SK-N-SH (cell line): ENCODE data around the gene KIF20B. TPM values are rescaled to one million over a fixed set of nuclear protein-coding genes. Genes with fewer than 3 reads are reported as not detected.
A peak's percentile ranks its signal among the peaks of the same experiment; 100 is the strongest.

Source experiments
- CTCF ChIA-PET: fragments of 300-600, 350-600 bp; formaldehyde crosslinking; extraction: SDS; loops from one replicate; lab custom pipeline; 2021; lab: Yijun Ruan, JAX
- POLR2A ChIA-PET: fragments of 350-600 bp; sonication (Branson Sonifier 250); formaldehyde crosslinking; extraction: SDS; loops from one replicate; lab custom pipeline; 2020; ENCODE audit warnings: antibody characterized with exemption, inconsistent platforms; lab: Yijun Ruan, JAX
- DNase-seq: peaks from one replicate; pipeline ENCODE4 v3.0.0; 2012
- H2AFZ ChIP-seq: fragments of 200-600 bp; sonication (generic); 2 replicates; pipeline ENCODE4 v1.8.1; 2016; ENCODE audit warnings: antibody characterized with exemption, mild to moderate bottlenecking, low read depth
- H3F3A ChIP-seq: fragments of 200-600 bp; sonication (generic); replicated peaks from 2 replicates; pipeline ENCODE3; 2016; ENCODE audit warnings: antibody characterized with exemption, mild to moderate bottlenecking; ENCODE audit not compliant: insufficient read depth
- H3K27ac ChIP-seq, 2 experiments: fragments of 200-500 bp in 1 of 2; fragments of 200-600 bp in 1 of 2; sonication (Bioruptor generic) in 1 of 2; sonication (generic), shearing (Covaris generic) in 1 of 2; 2 replicates each; pipeline versions ENCODE4 v1.5.1 to v1.6.1; 2014 to 2016; ENCODE audit warnings: low read depth in 2 of 2, inconsistent platforms in 1 of 2, low read length in 1 of 2, mild to moderate bottlenecking in 1 of 2, mixed read lengths in 1 of 2
- H3K27me3 ChIP-seq: fragments of 200-600 bp; sonication (generic), shearing (Covaris generic); 2 replicates; pipeline ENCODE4 v1.6.1; 2016; ENCODE audit warnings: mixed run types; ENCODE audit not compliant: insufficient read depth
- H3K36me3 ChIP-seq, 2 experiments: fragments of 200-500 bp in 1 of 2; fragments of 200-600 bp in 1 of 2; sonication (Bioruptor generic) in 1 of 2; sonication (generic) in 1 of 2; replicated peaks in 1 of 2; 2 replicates each; pipeline versions ENCODE3 to v1.5.1; 2014 to 2016; ENCODE audit warnings: low read length in 1 of 2, mild to moderate bottlenecking in 1 of 2; ENCODE audit not compliant: insufficient read depth in 2 of 2, control insufficient read depth in 1 of 2
- H3K4me1 ChIP-seq, 2 experiments: fragments of 200-500 bp in 1 of 2; fragments of 200-600 bp in 1 of 2; sonication (Bioruptor generic) in 1 of 2; sonication (generic), shearing (Covaris generic) in 1 of 2; 2 replicates each; pipeline versions ENCODE4 v1.5.1 to v1.6.1; 2014 to 2016; ENCODE audit warnings: low read depth in 1 of 2, low read length in 1 of 2, mixed run types in 1 of 2; ENCODE audit not compliant: insufficient read depth in 2 of 2, control insufficient read depth in 1 of 2
- H3K4me2 ChIP-seq: fragments of 200-600 bp; sonication (generic), shearing (Covaris generic); 2 replicates; pipeline ENCODE4 v1.6.1; 2017; ENCODE audit warnings: mixed run types
- H3K4me3 ChIP-seq, 2 experiments: fragments of 200-500 bp in 1 of 2; fragments of 200-600 bp in 1 of 2; sonication (Bioruptor generic) in 1 of 2; sonication (generic), shearing (Covaris generic) in 1 of 2; 2 replicates each; pipeline versions ENCODE4 v1.5.1 to v1.8.1; 2014 to 2016; ENCODE audit warnings: low read depth in 2 of 2, inconsistent platforms in 1 of 2, low read length in 1 of 2, mild to moderate bottlenecking in 1 of 2, mixed read lengths in 1 of 2, moderate library complexity in 1 of 2
- H3K79me2 ChIP-seq: fragments of 200-600 bp; sonication (generic); 2 replicates; pipeline ENCODE4 v1.8.1; 2017; ENCODE audit warnings: mild to moderate bottlenecking; ENCODE audit not compliant: insufficient read depth
- H3K9ac ChIP-seq: fragments of 200-600 bp; sonication (generic); 2 replicates; pipeline ENCODE4 v1.6.1; 2017; ENCODE audit warnings: mixed run types
- H3K9me2 ChIP-seq: fragments of 200-600 bp; sonication (generic); 2 replicates; pipeline ENCODE4 v1.6.1; 2017; ENCODE audit warnings: mixed run types
- H3K9me3 ChIP-seq: fragments of 200-600 bp; sonication (generic); 2 replicates; pipeline ENCODE4 v1.6.1; 2017; ENCODE audit warnings: mixed run types, mild to moderate bottlenecking, moderate library complexity
- H4K20me1 ChIP-seq: fragments of 200-600 bp; sonication (generic); 2 replicates; pipeline ENCODE4 v1.6.1; 2017; ENCODE audit warnings: mild to moderate bottlenecking, mixed run types; ENCODE audit not compliant: insufficient read depth
- CTCF ChIP-seq: fragments of 200-600 bp; sonication (generic); IDR thresholded peaks from 2 replicates; pipeline ENCODE4 v1.6.1; 2017; ENCODE audit warnings: antibody characterized with exemption, mild to moderate bottlenecking, moderate library complexity
- EP300 ChIP-seq, 2 experiments: IDR thresholded peaks; 2 replicates each; pipeline versions ENCODE4 v1.4.0 to v1.6.1; 2012; ENCODE audit warnings: borderline replicate concordance in 1 of 2, low read depth in 1 of 2, low read length in 1 of 2
- EZH2phosphoT487 ChIP-seq: fragments of 200-600 bp; sonication (generic); IDR thresholded peaks from 2 replicates; pipeline ENCODE4 v1.6.1; 2017; ENCODE audit warnings: low read depth, mixed run types, mild to moderate bottlenecking, antibody characterized with exemption, moderate library complexity, borderline replicate concordance
- FOXJ3 ChIP-seq: sonication (generic); formaldehyde crosslinking; IDR thresholded peaks from 2 replicates; pipeline ENCODE4 v1.5.1; 2020; ENCODE audit warnings: mild to moderate bottlenecking, missing genetic modification reagents
- GABPA ChIP-seq: IDR thresholded peaks from 2 replicates; pipeline ENCODE4 v1.4.0; 2012; ENCODE audit warnings: low read depth, mild to moderate bottlenecking
- GATA2 ChIP-seq: sonication (generic); formaldehyde crosslinking; IDR thresholded peaks from 2 replicates; pipeline ENCODE4 v1.5.0; 2020; ENCODE audit warnings: mild to moderate bottlenecking, missing genetic modification reagents
- IRF3 ChIP-seq: fragments of 150-350 bp; IDR thresholded peaks from 2 replicates; pipeline ENCODE4 v1.6.1; 2016; ENCODE audit warnings: mild to moderate bottlenecking, low read depth, low read length
- JUND ChIP-seq: IDR thresholded peaks from 2 replicates; pipeline ENCODE4 v1.4.0; 2012
- MEF2A ChIP-seq: IDR thresholded peaks from 2 replicates; pipeline ENCODE4 v1.4.0; 2012; ENCODE audit warnings: low read depth, borderline replicate concordance
- MXI1 ChIP-seq: IDR thresholded peaks from 2 replicates; pipeline ENCODE4 v1.6.1; 2012; ENCODE audit warnings: mild to moderate bottlenecking, low read depth, low read length, improper control_type of control experiment
- NFIC ChIP-seq: IDR thresholded peaks from 2 replicates; pipeline ENCODE4 v1.4.0; 2012; ENCODE audit warnings: borderline replicate concordance
- NRF1 ChIP-seq: IDR thresholded peaks from 2 replicates; pipeline ENCODE4 v1.6.1; 2012; ENCODE audit warnings: low read depth, mild to moderate bottlenecking, low read length
- PBX3 ChIP-seq: IDR thresholded peaks from 2 replicates; pipeline ENCODE4; 2012
- RFX5 ChIP-seq: IDR thresholded peaks from 2 replicates; pipeline ENCODE4 v1.6.1; 2012; ENCODE audit warnings: mild to moderate bottlenecking, improper control_type of control experiment, low read length
- RXRA ChIP-seq: IDR thresholded peaks from 2 replicates; pipeline ENCODE4 v1.4.0; 2012; ENCODE audit warnings: low read depth, mild to moderate bottlenecking, borderline replicate concordance
- SIN3A ChIP-seq: IDR thresholded peaks from 2 replicates; pipeline ENCODE4 v1.6.1; 2012; ENCODE audit warnings: low read depth, mild to moderate bottlenecking, low read length, moderate library complexity, borderline replicate concordance
- TAF1 ChIP-seq: IDR thresholded peaks from 2 replicates; pipeline ENCODE4 v1.6.1; 2012; ENCODE audit warnings: low read depth, mild to moderate bottlenecking, low read length, moderate library complexity, borderline replicate concordance
- TEAD4 ChIP-seq: IDR thresholded peaks from 2 replicates; pipeline ENCODE4 v1.4.0; 2012; ENCODE audit warnings: mild to moderate bottlenecking, borderline replicate concordance; ENCODE audit not compliant: insufficient read depth
- USF2 ChIP-seq: fragments of 150-350 bp; IDR thresholded peaks from 2 replicates; pipeline ENCODE4 v1.6.1; 2017; ENCODE audit warnings: antibody characterized with exemption, low read length, low read depth, borderline replicate concordance
- YY1 ChIP-seq: IDR thresholded peaks from 2 replicates; pipeline ENCODE4 v1.4.0; 2012; ENCODE audit warnings: low read depth, mild to moderate bottlenecking
- WGBS: methylation state at CpG from one replicate; pipeline ENCODE4 v1.1.6; 2017; ENCODE audit warnings: low lambda C conversion rate; 5-methylcytosine and 5-hydroxymethylcytosine counted together
- polyA plus RNA-seq, 3 experiments: library from polyadenylated mRNA; depleted of rRNA; stranded (reverse); fragments of >200 nt; gene quantifications; 2 replicates each; pipeline ENCODE4 v1.2.3, GENCODE V29; 2012

Gene KIF20B
- polyA plus RNA-seq, 1 of the 3 experiments (the other 2 are of a cell fraction) = 1.5 TPM

DNA sequence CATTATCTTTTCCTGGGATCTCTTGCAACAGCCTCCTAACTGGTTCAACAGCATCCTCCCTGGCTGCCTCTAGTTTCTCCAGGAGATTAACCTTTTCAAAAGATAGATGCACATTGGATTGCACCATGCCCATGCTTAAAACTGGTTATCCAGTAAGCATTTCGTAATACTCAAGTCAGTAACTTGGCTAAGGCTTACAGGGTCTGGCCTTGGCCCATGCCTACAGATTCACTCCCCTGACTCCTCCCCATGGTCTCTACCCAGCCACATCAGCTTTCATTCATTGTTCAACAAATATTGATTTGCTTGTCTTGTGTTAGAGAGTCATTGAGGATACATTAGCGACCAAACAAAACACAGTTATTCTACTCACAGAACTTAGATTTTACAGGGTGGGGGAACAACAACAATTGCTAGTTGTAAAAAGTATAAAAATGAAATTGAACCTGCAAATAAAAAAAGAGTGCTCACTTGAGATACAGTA lies 1.8 kb upstream of the KIF20B start:
- Histone ChIP-seq H2AFZ (no peak overlapping the region), H4K20me1 (no peaks in the 10 kb centered on the region), H3K9me2 (no peaks in the 10 kb centered on the region), H3K4me3 (no peak overlapping the region), H3K4me2 (no peak overlapping the region), H3K9me3 (no peaks in the 10 kb centered on the region), H3K79me2 (peaks cover 30% of the 10 kb centered on the region), H3K27me3 (no peaks in the 10 kb centered on the region), H3K36me3 (no peaks in the 10 kb centered on the region), H3K4me1 (peaks cover 0 to 10% of the 10 kb centered on the region in 2 experiments; a peak in 2 of 4 replicates), H3F3A (peaks cover 3% of the 10 kb centered on the region), H3K9ac (no peak overlapping the region), H3K27ac (no peak overlapping the region)
- no peak for DNase-seq
- ChIA-PET CTCF (no interaction called here), POLR2A (no interaction called here)
- TF ChIP-seq NRF1 (no peak), NFIC (no peak)
- WGBS = 97% methylated on average over 2 of the region's 2 CpGs

DNA sequence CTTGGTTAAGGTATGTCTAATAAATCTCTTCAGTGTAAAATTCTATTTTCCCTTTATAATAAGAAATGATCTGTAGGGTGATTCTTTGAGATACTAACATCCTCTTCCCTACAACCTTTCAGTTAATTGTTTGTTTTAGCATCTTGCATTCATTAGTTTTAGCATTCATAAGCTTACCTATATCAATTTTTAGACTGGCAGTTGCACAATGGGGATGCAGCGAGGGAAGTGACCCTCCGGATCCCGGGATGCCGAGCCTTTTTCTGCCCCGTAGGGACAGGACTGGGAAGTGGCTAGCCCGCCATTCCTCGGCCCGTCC lies 508 bp upstream of the KIF20B start:
- Histone ChIP-seq H3K27me3 (no peaks in the 10 kb centered on the region), H4K20me1 (no peaks in the 10 kb centered on the region), H3K4me2 (peak overlapping the region; percentile 88), H3K4me1 (peaks cover 4 to 10% of the 10 kb centered on the region in 2 experiments; a peak in 2 of 4 replicates), H3K27ac (peak overlapping the region; percentile 61 to 94; a peak in 3 of 4 replicates), H3K36me3 (no peaks in the 10 kb centered on the region), H3K4me3 (peak overlapping the region; percentile 78 to 82), H3K9ac (peak overlapping the region; percentile 77), H3F3A (peaks cover 3% of the 10 kb centered on the region), H2AFZ (peak overlapping the region; percentile 94), H3K9me3 (no peaks in the 10 kb centered on the region), H3K9me2 (no peaks in the 10 kb centered on the region), H3K79me2 (peaks cover 43% of the 10 kb centered on the region)
- 0% methylated on average over 6 of the region's 8 CpGs for WGBS
- no peak for TF ChIP-seq FOXJ3 (CRISPR knock-in tag)
- TF ChIP-seq YY1 = no peak
- TF ChIP-seq RXRA = no peak
- TF ChIP-seq GABPA = no peak
- TF ChIP-seq JUND = no peak
- TF ChIP-seq GATA2 (CRISPR knock-in tag) = no peak
- TF ChIP-seq MEF2A = no peak
- no peak for TF ChIP-seq SIN3A
- TF ChIP-seq TAF1 = no peak
- TF ChIP-seq EZH2phosphoT487 = no peak
- TF ChIP-seq MXI1 = no peak
- TF ChIP-seq EP300 (IDR thresholded peaks at IDR 0.05; ENCODE audit: borderline replicate concordance in 1 of 2, low read depth in 1 of 2, low read length in 1 of 2) = no peak
- no peak for TF ChIP-seq CTCF
- TF ChIP-seq RFX5 = no peak
- no peak for TF ChIP-seq USF2
- TF ChIP-seq TEAD4 = no peak
- TF ChIP-seq PBX3 = no peak
- no peak for TF ChIP-seq IRF3
- CTCF ChIA-PET = interaction anchor here (0.7 to 1.3 kb wide), 6 partner anchors 10 to 138 kb away, joined by 3 to 4 read pairs (median 3); no protein-coding TSS in a partner anchor
- DNase-seq = no peak
- POLR2A ChIA-PET = interaction anchor here (0.8 to 1.0 kb wide), 3 partner anchors 57 to 69 kb away, joined by 3 to 7 read pairs (median 3); no protein-coding TSS in a partner anchor
